ENCODE measurements around the gene PCED1A.

Gene PCED1A, protein sequence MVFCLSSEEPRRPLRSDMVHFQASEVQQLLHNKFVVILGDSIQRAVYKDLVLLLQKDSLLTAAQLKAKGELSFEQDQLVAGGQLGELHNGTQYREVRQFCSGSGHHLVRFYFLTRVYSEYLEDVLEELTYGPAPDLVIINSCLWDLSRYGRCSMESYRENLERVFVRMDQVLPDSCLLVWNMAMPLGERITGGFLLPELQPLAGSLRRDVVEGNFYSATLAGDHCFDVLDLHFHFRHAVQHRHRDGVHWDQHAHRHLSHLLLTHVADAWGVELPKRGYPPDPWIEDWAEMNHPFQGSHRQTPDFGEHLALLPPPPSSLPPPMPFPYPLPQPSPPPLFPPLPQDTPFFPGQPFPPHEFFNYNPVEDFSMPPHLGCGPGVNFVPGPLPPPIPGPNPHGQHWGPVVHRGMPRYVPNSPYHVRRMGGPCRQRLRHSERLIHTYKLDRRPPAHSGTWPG

DNA sequence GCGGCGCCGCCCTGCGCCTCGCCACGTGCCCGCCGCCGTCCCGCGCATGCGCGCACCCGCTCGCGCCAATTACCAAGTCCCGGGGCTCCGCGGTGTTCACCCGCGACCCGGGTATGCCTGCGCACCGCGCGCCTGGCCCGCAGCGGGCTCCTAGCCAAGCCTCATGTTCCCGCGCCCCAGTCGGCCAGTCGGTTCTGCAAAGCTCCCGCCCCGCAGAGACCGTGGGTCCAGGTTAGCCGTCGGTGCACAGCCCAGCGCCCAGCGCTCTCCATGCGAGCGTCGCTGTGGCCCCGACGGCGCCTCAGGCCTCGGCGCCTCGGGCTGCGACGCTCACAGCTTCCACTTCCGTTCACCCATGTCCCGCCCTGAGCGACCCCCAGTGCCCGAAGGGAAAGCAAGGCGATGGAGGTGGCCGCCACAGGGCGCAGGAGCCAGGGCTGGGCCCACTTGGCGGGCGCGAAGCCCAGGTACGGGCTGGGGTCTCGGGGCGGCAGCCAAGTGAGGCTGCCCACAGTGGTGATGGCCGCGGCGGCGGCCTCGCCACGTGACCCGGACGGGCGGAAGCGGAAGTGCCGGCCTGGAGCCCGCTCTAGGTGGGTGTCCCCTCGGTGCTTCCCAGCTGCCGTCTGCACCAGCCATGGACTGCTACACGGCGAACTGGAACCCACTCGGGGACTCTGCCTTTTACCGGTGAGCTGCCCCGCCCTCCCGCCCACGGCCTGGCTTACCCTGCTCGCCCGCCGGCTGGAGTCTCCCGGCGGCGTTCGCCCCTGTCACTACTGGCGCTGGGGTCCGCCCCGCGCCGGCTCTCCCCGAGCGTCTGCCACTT lies at the start of gene PCED1A, which contains the start of gene VPS16:
Gene PCED1A (minus strand): TSS at position 518 of the 829 bp plus-strand sequence. CDS start 743 bp downstream, outside the sequence.
Gene VPS16 (plus strand): TSS at position 608 of the 829 bp plus-strand sequence. CDS start 30 bp downstream, at position 638.
- peak; percentile 53 for DNase-seq (ENCODE audit: low read depth)

DNA sequence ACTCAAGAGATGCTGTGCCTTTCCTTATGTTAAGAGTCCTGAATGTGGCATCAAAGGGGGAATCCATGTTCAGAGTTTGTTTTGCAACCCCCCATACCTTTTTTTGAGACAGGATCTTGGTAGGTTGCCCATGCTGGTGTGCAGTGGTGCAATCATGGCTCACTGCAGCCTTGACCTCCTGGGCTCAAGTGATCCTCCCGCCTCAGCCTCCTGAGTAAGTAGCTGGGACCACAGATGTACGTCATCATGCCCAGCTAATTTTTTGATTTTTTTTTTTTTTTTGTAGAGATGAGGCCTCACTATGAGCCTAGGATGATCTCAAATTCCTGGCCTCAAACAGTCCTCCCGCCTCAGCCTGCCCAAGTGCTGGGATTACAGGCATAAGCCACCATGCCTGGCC lies 49.3 kb upstream of the PCED1A start:
- no peak for DNase-seq (ENCODE audit: low read depth)

DNA sequence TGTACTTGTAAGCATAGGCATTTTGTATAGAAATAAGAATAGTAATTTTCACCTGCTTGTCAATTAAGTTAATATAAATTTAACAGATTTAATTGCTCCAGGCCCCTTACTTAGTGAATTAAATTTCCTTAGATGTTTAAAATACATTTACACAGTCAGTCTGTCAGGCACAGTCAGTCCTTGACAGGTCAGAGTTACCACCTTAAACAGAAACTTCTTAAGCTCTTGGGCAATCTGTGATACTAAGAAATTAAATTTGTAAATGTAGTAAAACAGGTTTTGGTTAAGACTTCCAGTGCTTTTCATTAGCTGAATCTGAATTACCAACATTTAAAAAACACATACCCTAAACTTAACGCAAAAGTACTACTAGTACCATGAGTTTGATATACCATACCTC lies 48.8 kb upstream of the PCED1A start:
- DNase-seq (ENCODE audit: low read depth), result no peak

DNA sequence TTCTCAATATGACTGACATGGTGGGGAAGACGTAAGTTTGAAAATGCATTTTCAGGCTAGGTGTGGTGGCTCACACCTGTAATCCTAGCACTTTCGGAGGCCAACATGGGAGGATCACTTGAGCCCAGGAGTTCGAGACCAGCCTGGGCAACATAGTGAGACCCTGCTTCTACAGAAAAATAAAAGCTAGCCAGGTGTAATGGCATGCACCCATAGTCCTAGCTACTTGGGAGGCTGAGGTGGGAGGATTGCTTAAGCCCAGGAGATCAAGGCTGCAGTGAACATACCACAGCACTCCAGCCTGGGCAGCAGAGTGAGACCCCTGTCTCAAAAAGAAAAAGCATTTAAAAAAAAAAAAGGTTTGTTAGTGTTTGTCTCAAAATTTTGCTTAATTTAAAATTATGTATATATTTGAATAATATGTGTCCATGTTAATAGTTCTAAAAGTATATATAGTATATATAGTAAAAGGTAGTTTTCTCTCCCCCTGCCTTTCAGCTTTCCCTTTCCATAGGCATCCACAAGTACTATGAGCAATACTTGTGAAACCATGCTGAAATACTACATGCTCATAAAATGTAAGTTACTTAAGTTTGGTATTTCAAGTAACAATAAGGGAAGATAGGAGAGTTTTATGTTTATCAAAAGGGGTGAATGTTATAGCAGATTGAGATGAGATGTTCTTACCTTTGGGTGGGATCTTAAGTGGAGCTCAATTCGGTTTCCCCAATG lies 47.9 kb upstream of the PCED1A start:
- DNase-seq (ENCODE audit: low read depth), result no peak

DNA sequence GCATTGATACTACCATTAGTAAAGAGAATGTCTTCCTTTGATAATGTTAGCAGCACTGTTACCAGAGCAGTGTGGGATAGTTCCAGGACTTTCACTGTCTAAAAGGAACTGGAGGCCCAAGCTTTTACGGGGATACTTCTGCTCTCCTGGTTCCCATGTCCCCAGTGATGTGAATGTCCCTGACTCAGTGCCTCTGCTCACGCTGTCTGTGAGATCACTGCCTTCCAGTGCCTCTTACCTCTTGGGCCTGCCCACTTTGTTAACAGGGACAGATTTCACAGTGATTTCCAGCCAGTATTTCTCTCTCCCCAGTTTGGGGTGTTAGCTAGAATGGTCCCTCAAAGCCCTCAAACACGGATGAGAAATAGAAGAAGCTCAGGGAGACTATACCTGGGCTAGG lies 47.3 kb upstream of the PCED1A start:
- no peak for DNase-seq (ENCODE audit: low read depth)

DNA sequence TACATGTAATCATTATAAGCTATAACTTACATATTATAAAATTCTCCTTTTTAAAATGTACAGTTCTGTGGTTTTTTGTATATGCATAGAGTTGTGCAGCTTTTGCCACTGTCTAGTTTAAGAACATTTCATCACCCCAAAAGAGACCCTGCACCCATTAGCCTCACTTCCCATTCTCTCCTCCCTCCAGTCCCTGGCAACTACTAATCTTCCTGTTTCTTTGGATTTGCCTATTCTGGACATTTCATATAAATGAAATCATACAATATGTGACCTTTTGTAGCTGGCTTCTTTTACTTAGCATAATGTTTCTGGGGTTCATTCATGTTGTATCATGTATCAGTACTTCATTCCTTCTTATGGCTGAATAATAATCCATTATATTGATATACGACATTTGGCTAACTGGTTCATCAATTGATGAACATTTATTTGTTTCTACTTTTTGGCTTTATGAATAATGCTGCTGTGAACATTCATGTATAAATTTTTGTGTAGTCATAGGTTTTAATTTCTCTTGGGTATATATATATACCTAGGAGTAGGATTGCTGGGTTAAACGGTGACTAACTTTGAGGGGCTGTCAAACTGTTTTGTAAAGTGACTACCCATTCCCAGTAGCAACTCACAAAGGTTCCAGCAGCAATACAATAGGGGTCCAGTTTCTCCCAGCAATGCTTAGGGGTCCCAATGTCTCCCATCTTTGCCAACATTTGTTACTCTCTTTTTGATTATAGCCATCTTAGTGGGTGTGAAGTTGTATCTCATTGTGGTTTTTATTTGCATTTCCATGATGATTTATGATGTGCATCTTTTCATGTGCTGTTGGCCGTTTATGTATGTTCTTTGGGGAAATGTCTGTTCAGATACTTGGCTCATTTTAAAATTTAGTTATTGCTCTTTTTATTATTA lies 43.5 kb upstream of the PCED1A start:
- no peak for DNase-seq (ENCODE audit: low read depth)

DNA sequence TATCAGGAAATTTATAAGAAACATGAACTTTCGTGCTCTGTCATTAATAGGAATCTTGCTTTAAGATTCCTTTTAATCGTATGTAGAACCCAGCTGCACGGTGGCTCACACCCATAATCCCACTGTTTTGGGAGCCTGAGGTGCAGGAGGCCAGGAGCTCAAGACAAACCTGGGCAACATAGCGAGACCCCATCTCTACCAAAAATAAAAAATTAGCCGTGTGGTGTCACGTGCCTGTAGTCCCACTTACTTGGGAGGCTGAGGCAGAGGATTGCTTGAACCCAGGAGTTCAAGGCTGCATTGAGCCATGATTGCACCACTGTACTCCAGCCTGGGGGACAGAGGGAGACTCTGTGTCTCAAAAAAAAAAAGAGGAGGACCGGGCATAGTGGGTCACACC lies 40.2 kb upstream of the PCED1A start:
- DNase-seq (ENCODE audit: low read depth), result no peak

DNA sequence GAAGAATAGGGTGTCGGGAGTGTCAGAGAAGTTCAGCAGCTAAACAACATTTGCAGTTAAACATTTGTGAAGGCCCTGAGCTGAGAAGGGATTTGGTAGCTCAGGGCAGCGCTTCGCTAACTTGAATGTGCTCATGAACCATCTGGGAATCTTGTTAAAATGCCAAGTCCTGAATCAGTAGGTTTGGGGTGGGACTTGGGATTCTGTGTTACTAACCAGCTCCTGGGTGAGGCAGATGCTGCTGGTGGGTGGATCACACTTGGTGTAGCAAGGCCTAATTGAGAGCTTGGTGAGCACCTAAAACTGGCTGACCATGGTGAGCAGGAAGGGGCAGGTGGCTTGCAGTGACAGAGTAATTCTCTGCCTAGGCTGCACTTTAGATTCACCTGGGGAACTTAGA lies 38.7 kb upstream of the PCED1A start:
- DNase-seq (ENCODE audit: low read depth), result peak; percentile 72

DNA sequence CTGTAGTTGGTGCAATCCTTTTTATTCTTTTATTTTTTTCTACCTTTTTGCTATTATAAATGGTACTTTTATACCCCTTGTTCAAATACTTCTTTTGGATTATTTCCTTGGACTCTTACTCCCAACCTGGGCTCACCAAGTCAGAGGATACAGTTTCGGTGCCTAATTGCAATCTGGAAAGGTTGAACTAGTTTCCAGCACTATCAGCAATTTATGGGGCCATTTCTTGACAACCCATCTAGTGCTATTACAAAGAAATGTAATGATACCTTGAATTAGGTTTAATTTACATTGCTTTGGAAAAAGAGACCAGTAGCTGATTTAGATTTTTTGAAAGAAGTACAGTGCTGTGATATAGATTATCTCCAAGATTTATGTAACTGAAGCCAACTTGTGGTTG lies 38.1 kb upstream of the PCED1A start:
- DNase-seq (ENCODE audit: low read depth), result no peak

DNA sequence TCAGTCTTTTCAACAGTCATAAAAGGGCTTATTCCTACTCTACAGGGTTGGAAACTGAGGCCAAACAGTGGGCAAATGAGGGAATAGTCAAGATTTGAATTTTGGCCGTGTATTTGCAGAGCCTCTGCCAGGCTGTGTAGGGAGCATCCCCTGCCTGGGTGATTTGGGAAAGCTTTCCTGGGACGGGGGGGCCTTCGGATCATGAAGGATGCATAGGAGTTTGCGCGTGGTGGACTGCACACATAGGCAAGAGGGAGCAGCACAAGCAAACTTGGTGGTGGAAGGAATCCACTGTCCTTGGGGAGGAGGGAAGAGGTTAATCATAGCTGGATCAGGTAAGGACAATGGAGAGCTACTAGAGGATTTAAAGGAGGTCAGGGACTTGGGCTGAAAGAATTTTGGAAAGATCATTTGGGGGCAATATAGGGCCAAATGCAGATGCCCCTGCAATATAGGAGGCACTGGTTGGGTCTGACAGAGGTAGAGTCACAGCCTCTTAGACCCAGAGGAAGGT lies 35.3 kb upstream of the PCED1A start:
- DNase-seq (ENCODE audit: low read depth), result no peak

DNA sequence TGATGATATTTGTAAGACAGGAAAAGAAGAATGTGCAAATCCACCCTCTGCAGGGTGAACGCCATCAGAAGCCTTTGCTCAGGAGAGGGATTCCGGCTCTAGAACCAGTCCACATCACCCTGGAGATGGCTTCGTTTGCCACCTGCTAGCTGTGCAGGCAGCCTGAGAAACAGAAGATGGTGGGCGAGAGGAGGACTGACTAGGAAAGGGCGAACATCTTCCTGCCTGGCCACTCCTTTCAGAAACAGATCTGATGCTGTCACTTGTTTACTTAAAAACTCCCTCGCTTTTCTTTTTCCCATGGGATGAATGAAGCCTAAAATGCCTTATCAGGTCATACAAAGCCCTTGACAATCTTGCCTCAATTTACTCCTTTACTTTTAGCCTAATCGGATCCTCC lies 34.0 kb upstream of the PCED1A start:
- DNase-seq (ENCODE audit: low read depth), result no peak

DNA sequence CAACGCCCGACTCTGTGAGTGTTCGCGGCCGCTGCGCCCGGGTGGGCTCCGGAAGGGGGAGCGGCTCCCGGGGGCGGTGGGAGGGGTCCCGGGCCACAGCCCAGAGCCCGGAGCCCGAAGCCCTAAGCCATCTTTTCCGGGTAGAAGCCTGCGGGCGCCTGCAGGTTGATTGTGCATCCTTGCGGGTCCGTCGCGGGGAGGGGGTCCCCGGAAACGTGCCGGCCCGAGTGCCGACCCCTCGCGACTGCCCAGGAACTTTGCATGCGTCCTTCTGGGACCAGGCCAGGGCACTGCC lies 33.2 kb upstream of the PCED1A start:
- no peak for DNase-seq (ENCODE audit: low read depth)

DNA sequence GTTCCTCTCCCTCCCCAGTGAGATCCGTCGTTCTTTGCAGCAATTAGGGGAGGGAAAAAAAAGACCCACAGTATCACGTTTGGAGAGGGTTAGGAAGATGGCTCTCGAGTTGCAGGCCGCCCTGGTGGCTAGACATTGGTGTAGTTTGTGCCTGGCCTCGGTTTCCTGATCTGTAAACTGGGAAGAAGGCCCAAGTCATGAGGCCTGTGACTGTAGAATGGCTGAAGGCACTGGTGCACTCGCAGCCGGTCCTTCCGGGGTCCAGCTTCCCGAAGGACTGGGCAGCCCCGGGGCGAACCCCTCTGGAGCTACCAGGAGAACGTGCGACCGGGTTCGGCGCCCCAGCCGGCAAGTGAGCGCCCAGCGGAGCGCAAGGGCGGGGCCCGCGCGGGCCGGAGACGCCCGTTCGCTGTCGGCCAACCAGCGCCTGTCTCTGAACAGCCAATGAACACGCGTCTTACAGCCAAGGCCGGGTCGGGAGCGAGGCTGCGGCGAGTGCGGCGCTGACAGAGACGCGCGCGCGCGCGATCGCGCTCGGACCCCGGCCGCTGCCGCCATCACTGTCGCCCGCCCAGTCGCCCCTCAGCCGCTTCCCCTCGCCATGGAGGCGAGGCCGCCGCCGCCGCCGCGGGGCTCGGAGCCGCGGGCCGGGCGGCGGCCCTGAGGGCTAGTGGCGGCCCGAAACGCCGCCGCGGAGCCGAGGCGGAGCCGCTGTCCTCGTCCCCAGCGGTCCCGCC lies 32.7 kb upstream of the PCED1A start, which contains the start of gene PTPRA:
Gene PTPRA (plus strand): TSS at position 472 of the 737 bp plus-strand sequence. CDS start 90,797 bp downstream, outside the sequence.
- DNase-seq (ENCODE audit: low read depth), result peak; percentile 59

DNA sequence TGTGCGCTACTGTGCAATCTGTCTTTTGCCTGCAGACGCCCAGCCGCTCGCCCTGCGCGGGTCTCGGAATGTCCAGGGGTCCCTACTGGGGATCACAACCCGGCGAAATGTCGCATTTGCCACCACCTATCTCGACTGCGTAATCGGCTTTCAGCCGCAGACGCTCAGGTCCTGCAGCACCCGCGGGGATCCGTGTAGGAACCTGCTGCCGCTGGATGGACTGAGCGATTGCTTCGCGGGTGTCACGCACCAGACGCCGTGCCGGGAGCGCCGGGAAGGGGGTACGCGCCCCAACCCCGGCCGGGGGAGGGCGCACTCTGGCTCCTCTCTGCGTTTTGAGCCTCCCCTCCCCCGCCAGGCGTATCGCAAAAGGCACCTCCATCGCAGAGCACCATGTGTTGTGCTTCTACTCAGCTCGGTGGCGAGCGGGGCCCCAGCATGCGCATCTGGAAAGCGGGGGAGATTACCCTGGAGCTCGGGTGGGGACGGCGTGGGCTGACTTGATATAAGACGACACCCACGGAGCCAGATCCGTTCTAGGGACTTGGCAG lies 32.1 kb upstream of the PCED1A start:
- DNase-seq (ENCODE audit: low read depth), result no peak

DNA sequence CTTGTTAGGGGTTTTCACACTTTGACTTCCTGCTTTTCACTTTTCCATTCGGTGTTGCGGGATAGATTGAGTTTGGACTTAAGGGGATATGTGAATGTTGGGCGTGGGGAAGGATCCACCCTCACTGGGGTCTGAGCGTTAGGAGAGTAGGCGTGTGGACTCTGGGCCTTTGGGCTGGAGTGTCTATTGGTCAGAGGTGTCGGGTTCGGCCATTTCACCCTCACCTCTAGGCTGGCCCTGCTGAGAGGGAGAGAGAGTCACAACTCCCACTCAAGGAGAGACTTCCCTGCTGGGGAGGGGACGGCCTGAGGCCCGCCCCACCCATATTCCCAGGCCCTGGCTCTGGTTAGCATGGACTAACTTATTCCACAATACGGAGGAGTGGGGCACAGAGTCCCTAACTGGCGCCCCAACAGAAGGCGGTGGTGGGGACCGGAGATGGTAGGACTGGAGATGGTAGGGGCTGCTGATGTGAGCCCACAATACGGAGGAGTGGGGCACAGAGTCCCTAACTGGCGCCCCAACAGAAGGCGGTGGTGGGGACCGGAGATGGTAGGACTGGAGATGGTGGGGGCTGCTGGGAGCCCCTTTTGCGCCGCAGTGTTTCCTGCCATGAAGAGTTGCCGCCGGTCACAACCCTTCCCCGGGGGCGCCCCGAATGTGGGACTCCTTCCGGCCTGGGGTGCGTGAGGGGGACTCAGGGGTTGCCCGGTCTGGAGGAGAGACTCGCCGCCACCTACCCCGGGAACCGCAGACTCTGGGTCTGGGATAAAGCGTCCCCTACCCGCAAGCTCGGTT lies 31.4 kb upstream of the PCED1A start:
- DNase-seq (ENCODE audit: low read depth), result no peak

DNA sequence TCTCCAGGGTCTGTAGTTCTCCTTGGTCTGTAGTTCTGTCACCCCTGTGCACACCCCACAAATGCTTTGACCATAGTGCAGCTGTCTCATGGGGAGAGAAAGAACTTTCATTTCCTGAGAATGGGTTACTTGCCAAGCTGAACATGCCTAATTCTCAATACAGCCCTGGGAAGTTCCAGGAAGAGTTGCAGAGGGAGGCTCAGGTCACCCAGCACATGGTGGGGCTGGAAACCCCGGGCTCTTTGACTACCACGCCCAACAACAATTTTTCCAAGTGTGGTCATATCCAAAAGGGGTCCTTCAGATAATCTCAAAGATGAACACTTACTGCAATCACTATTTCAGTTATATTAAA lies 30.6 kb upstream of the PCED1A start:
- no peak for DNase-seq (ENCODE audit: low read depth)

DNA sequence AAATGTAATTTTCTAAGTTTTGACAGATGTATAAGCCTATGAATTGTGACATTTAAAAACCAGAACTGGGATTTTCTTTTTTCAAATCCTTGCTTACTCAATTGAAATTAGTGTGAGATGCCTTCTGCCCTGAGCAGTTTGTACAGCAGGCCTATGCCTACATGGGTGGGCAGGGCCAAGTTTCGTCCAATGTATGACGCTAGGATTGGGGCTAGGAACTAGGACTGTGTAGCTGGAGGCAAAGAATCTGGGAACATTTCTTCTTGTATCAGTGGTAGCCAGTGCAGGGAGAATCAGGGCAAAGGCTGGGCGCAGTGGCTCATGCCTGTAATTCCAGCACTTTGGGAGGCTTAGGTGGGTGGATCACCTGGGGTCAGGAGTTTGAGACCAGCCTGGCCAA lies 28.9 kb upstream of the PCED1A start:
- DNase-seq (ENCODE audit: low read depth), result no peak

DNA sequence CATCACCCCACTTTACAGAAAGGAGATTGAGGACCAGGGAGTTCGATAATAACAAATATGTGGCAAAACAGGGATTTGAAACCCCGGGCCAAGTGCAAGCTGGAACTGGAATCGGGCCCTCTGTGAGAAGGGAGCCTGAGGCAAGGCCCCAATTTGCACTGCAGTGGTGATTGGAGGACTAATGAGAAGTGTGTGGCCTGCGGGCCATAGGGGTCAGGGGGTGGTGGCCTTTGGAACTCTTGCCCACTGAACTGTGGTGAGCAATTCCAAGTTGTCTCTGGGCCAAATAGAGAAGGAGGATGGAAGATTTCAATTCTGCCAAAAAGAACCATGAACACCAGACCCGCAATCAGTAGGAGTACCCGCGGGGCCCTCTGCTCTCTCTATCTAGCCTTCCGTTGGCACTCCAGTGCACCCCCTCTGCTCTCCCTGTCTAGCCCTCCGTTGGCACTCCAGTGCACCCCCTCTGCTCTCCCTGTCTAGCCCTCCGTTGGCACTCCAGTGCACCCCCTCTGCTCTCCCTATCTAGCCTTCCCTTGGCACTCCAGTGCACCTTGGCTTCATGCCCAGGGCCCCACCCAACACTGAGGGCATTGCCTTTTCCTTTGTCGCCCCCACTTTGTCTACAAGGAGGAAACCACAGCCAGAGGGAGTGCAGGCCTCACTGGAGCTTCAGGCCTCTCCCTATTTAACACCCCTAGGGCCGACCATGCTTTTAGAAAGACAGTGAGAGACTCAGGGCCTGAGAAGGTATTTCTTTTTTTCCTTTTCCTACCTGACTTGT lies 26.8 kb upstream of the PCED1A start:
- DNase-seq (ENCODE audit: low read depth), result no peak

DNA sequence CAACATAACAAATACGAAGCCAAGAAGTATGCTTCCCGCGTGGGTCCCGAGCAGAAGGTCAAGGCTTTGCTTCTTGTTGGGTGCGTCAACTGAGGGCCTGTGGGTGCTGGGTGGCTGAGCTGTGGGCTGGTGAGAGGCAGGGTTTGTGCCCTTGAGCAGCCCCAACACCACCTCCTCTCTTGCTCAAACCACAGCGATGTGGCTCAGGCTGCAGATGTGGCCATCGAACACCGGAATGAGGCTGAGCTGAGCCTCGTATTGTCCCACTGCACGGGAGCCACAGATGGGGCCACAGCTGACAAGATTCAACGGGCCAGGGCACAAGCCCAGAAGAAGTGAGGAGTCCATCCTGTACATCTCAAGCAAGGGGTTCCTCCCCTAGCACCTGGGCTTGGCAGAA lies 25.8 kb upstream of the PCED1A start:
- no peak for DNase-seq (ENCODE audit: low read depth)

All from HS-5 (cell line).